H1 (cell line): ENCODE results near the gene GPC6. TPM values are rescaled to one million over a fixed set of nuclear protein-coding genes. Genes with fewer than 3 reads are reported as not detected.

Experiments
- CTCF ChIA-PET: fragments of 300-600 bp; sonication (Branson Sonifier 250); formaldehyde crosslinking; loops from one replicate; lab custom pipeline; 2021; ENCODE audit not compliant: partially characterized antibody; lab: Charles Lee
- POLR2A ChIA-PET: fragments of 300-600 bp; sonication (Branson Sonifier 250); formaldehyde crosslinking; loops from one replicate; lab custom pipeline; 2021; ENCODE audit warnings: inconsistent platforms; ENCODE audit not compliant: partially characterized antibody; lab: Charles Lee
- DNase-seq, 2 experiments: peaks; one replicate each; pipeline versions ENCODE4 v3.0.0 to v3.0.0-alpha.2; 2010 to 2022; ENCODE audit warnings: low spot score in 2 of 2, low read depth in 1 of 2, mixed read lengths in 1 of 2
- FAIRE-seq: peaks from 2 replicates; lab custom pipeline; 2011; peaks lifted over from hg19 to GRCh38; lab: Jason Lieb, UNC
- H2AFZ ChIP-seq: 2 replicates; pipeline ENCODE4 v1.8.1; 2012; ENCODE audit warnings: low read length, inconsistent platforms
- H2AK5ac ChIP-seq: 2 replicates; pipeline ENCODE4 v1.6.1; 2013; ENCODE audit warnings: low read depth, low read length
- H2BK120ac ChIP-seq: replicated peaks from 2 replicates; pipeline ENCODE3; 2013; ENCODE audit warnings: low read depth, low read length, inconsistent platforms
- H2BK12ac ChIP-seq: 2 replicates; pipeline ENCODE4 v1.6.1; 2013; ENCODE audit warnings: low read depth, low read length
- H2BK15ac ChIP-seq: 2 replicates; pipeline ENCODE4 v1.6.1; 2013; ENCODE audit warnings: low read length
- H2BK20ac ChIP-seq: 2 replicates; pipeline ENCODE4 v1.6.1; 2013; ENCODE audit warnings: low read length
- H2BK5ac ChIP-seq: 2 replicates; pipeline ENCODE4 v1.6.1; 2013; ENCODE audit warnings: low read depth, low read length
- H3K14ac ChIP-seq: 2 replicates; pipeline ENCODE4 v1.6.1; 2013; ENCODE audit warnings: inconsistent platforms; ENCODE audit not compliant: insufficient read length
- H3K18ac ChIP-seq: 2 replicates; pipeline ENCODE4 v1.6.1; 2013; ENCODE audit warnings: low read length; ENCODE audit errors: extremely low read depth
- H3K23ac ChIP-seq: 2 replicates; pipeline ENCODE4 v1.6.1; 2013; ENCODE audit warnings: inconsistent platforms; ENCODE audit not compliant: insufficient read length
- H3K23me2 ChIP-seq: 2 replicates; pipeline ENCODE4 v1.6.1; 2013; ENCODE audit warnings: low read depth, low read length
- H3K27ac ChIP-seq: 2 replicates; pipeline ENCODE4 v1.6.1; 2011; ENCODE audit warnings: low read depth, low read length, inconsistent platforms
- H3K27me3 ChIP-seq, 4 experiments: replicated peaks in 1 of 4; 1 replicate in 1 of 4; 2 replicates in 3 of 4; pipeline versions ENCODE4 v1.6.1 to v1.8.1; 2011 to 2013; ENCODE audit warnings: low read length in 3 of 4, mild to moderate bottlenecking in 3 of 4, inconsistent platforms in 2 of 4, mixed read lengths in 2 of 4, moderate library complexity in 1 of 4; ENCODE audit not compliant: control insufficient read depth in 3 of 4, insufficient read depth in 3 of 4; ENCODE audit errors: extremely low read depth in 1 of 4
- H3K36me3 ChIP-seq, 4 experiments: 2 replicates each; pipeline versions ENCODE4 v1.6.1 to v1.8.1; 2011 to 2013; ENCODE audit warnings: mild to moderate bottlenecking in 4 of 4, low read length in 3 of 4, moderate library complexity in 2 of 4, control low read depth in 1 of 4, inconsistent platforms in 1 of 4; ENCODE audit not compliant: insufficient read depth in 4 of 4, control insufficient read depth in 2 of 4
- H3K4ac ChIP-seq: replicated peaks from 2 replicates; pipeline ENCODE3; 2013; ENCODE audit warnings: low read length, low read depth, mixed read lengths, inconsistent platforms; ENCODE audit not compliant: insufficient read length
- H3K4me1 ChIP-seq, 4 experiments: replicated peaks in 1 of 4; 1 replicate in 1 of 4; 2 replicates in 3 of 4; pipeline versions ENCODE4 v1.6.1 to v1.8.1; 2011 to 2013; ENCODE audit warnings: low read length in 3 of 4, inconsistent platforms in 2 of 4, mixed read lengths in 1 of 4; ENCODE audit not compliant: insufficient read depth in 4 of 4, control insufficient read depth in 3 of 4
- H3K4me2 ChIP-seq, 2 experiments: 2 replicates each; pipeline versions ENCODE4 v1.6.1 to v1.8.1; 2011 to 2013; ENCODE audit warnings: low read depth in 2 of 2, low read length in 2 of 2, control low read depth in 1 of 2, inconsistent platforms in 1 of 2, mild to moderate bottlenecking in 1 of 2; ENCODE audit not compliant: insufficient read depth in 1 of 2
- H3K4me3 ChIP-seq, 4 experiments: fragments of 200-600, 300-600 bp in 1 of 4; sonication (generic), shearing (Covaris generic), sonication (Bioruptor Twin) in 1 of 4; 2 replicates each; pipeline versions ENCODE4 v1.5.1 to v1.8.1; 2011 to 2016; ENCODE audit warnings: low read length in 4 of 4, low read depth in 3 of 4, control low read depth in 2 of 4, inconsistent platforms in 2 of 4, mild to moderate bottlenecking in 2 of 4, mixed read lengths in 1 of 4, moderate library complexity in 1 of 4; ENCODE audit not compliant: insufficient read depth in 2 of 4; ENCODE audit errors: extremely low read depth in 1 of 4
- H3K56ac ChIP-seq: replicated peaks from 2 replicates; pipeline ENCODE3; 2013; ENCODE audit warnings: low read depth, mild to moderate bottlenecking, mixed read lengths, low read length, inconsistent platforms; ENCODE audit not compliant: insufficient read length
- H3K79me1 ChIP-seq: 2 replicates; pipeline ENCODE4 v1.6.1; 2013; ENCODE audit warnings: low read depth, low read length, control low read depth
- H3K79me2 ChIP-seq, 2 experiments: 2 replicates each; pipeline versions ENCODE4 v1.6.1 to v1.8.1; 2012 to 2013; ENCODE audit warnings: low read length in 2 of 2, mild to moderate bottlenecking in 2 of 2, inconsistent platforms in 1 of 2; ENCODE audit not compliant: insufficient read depth in 2 of 2, control insufficient read depth in 1 of 2
- H3K9ac ChIP-seq, 4 experiments: replicated peaks in 1 of 4; 1 replicate in 1 of 4; 2 replicates in 3 of 4; pipeline versions ENCODE4 v1.6.1 to v1.8.1; 2011 to 2013; ENCODE audit warnings: low read depth in 3 of 4, low read length in 3 of 4, control low read depth in 2 of 4, mild to moderate bottlenecking in 2 of 4, moderate library complexity in 2 of 4, inconsistent platforms in 1 of 4; ENCODE audit errors: extremely low read depth in 1 of 4
- H3K9me3 ChIP-seq, 2 experiments: 2 replicates each; pipeline versions ENCODE4 v1.6.1 to v1.8.1; 2012 to 2013; ENCODE audit warnings: mild to moderate bottlenecking in 2 of 2, moderate library complexity in 2 of 2, control low read depth in 1 of 2, inconsistent platforms in 1 of 2, low read depth in 1 of 2, low read length in 1 of 2, mixed read lengths in 1 of 2; ENCODE audit not compliant: insufficient read depth in 2 of 2
- H4K20me1 ChIP-seq, 2 experiments: replicated peaks in 1 of 2; 2 replicates each; pipeline versions ENCODE3 to v1.8.1; 2011 to 2013; ENCODE audit warnings: inconsistent platforms in 2 of 2, low read length in 2 of 2, mild to moderate bottlenecking in 1 of 2; ENCODE audit not compliant: insufficient read depth in 2 of 2, control insufficient read depth in 1 of 2
- H4K5ac ChIP-seq: 2 replicates; pipeline ENCODE4 v1.6.1; 2013; ENCODE audit warnings: low read length, low read depth, mixed read lengths, inconsistent platforms; ENCODE audit not compliant: insufficient read length
- H4K8ac ChIP-seq: 2 replicates; pipeline ENCODE4 v1.8.0; 2013; ENCODE audit warnings: mild to moderate bottlenecking, moderate library complexity, low read length, inconsistent platforms; ENCODE audit not compliant: insufficient read depth; ENCODE audit errors: extremely low read depth
- H4K91ac ChIP-seq: replicated peaks from 2 replicates; pipeline ENCODE3; 2013; ENCODE audit warnings: low read length, mixed read lengths, inconsistent platforms; ENCODE audit not compliant: insufficient read length
- ATF2 ChIP-seq: IDR thresholded peaks from 2 replicates; pipeline ENCODE4 v1.6.1; 2012; ENCODE audit warnings: low read length, inconsistent platforms
- BACH1 ChIP-seq: IDR thresholded peaks from 2 replicates; pipeline ENCODE4 v1.6.1; 2012; ENCODE audit warnings: low read length, improper control_type of control experiment
- BCL11A ChIP-seq, 2 experiments: IDR thresholded peaks; one replicate each; pipeline ENCODE4 v1.6.1; 2011; ENCODE audit warnings: low read depth in 2 of 2, low read length in 2 of 2, mild to moderate bottlenecking in 2 of 2
- CTBP2 ChIP-seq: IDR thresholded peaks from 2 replicates; pipeline ENCODE4 v1.7.0; 2011; ENCODE audit warnings: borderline replicate concordance, mild to moderate bottlenecking, moderate library complexity, mixed read lengths, low read length; ENCODE audit not compliant: insufficient read depth, insufficient read length
- EP300 ChIP-seq, 2 experiments: IDR thresholded peaks; 1 replicate in 1 of 2; 2 replicates in 1 of 2; pipeline ENCODE4 v1.6.1; 2011 to 2012; ENCODE audit warnings: low read depth in 2 of 2, low read length in 2 of 2, mild to moderate bottlenecking in 2 of 2, borderline replicate concordance in 1 of 2, inconsistent platforms in 1 of 2, moderate library complexity in 1 of 2
- GABPA ChIP-seq: IDR thresholded peaks from 2 replicates; pipeline ENCODE4 v1.6.1; 2011; ENCODE audit warnings: mild to moderate bottlenecking, low read length, moderate library complexity, borderline replicate concordance; ENCODE audit not compliant: insufficient read depth
- HDAC2 ChIP-seq, 2 experiments: fragments of 300-600 bp in 1 of 2; sonication (generic) in 1 of 2; IDR thresholded peaks; 2 replicates each; pipeline ENCODE4 v1.6.1; 2011 to 2012; ENCODE audit warnings: low read depth in 2 of 2, low read length in 2 of 2, mild to moderate bottlenecking in 2 of 2, moderate library complexity in 2 of 2, borderline replicate concordance in 1 of 2, inconsistent platforms in 1 of 2
- POU5F1 ChIP-seq: IDR thresholded peaks from 2 replicates; pipeline ENCODE4 v1.6.1; 2011; ENCODE audit warnings: low read depth, mild to moderate bottlenecking, low read length, moderate library complexity
- RBBP5 ChIP-seq: IDR thresholded peaks from 2 replicates; pipeline ENCODE4 v1.7.1; 2012; ENCODE audit warnings: low read depth, mild to moderate bottlenecking, inconsistent platforms, low read length, moderate library complexity, borderline replicate concordance
- SIX5 ChIP-seq: IDR thresholded peaks from 2 replicates; pipeline ENCODE4 v1.6.1; 2011; ENCODE audit warnings: mild to moderate bottlenecking, low read depth, low read length
- SP4 ChIP-seq: IDR thresholded peaks from 2 replicates; pipeline ENCODE4 v1.6.1; 2012; ENCODE audit warnings: low read length, inconsistent platforms
- WGBS, 2 experiments: shearing (Covaris generic) in 1 of 2; methylation state at CpG; one replicate each; pipeline versions ENCODE4 v1.1.6 to v1.1.7; 2013 to 2015; ENCODE audit warnings: low lambda C conversion rate in 2 of 2, mixed read lengths in 2 of 2, inconsistent platforms in 1 of 2, low coverage in 1 of 2, missing lambda C conversion rate in 1 of 2; ENCODE audit not compliant: insufficient replicate concordance in 2 of 2, insufficient coverage in 1 of 2, insufficient read length in 1 of 2; ENCODE audit errors: extremely low coverage in 1 of 2, missing lambda C conversion rate in 1 of 2; 5-methylcytosine and 5-hydroxymethylcytosine counted together
- polyA plus RNA-seq, 7 experiments: library from polyadenylated mRNA; depleted of rRNA in 3 of 7; stranded (reverse) in 5 of 7; unstranded in 2 of 7; fragments of >200 nt in 5 of 7; fragments of 200-250 nt in 2 of 7; gene quantifications; 1 replicate in 5 of 7; 2 replicates in 1 of 7; 4 replicates in 1 of 7; pipeline versions ENCODE4 v1.2.1 to v1.2.3, GENCODE V29; 2011 to 2013; ENCODE audit warnings: missing spikeins in 2 of 7, mixed read lengths in 2 of 7
- total RNA-seq: library from RNA; stranded (reverse); fragmentation: NEBNext Ultra II Directional; extraction: Animal tissue kit (Norgen Biotek cat#: 25700); gene quantifications from 2 replicates; pipeline ENCODE4 v1.2.1, GENCODE V29; 2021

GPC6 gene
- total and polyA plus RNA-seq, 2 of the 8 experiments (the other 6 are each of a cell fraction or from before 2014, with no cell fraction given), result 5.4 to 12.0 TPM

- no peak overlapping the region for H2AK5ac ChIP-seq
- no peak overlapping the region for H3K18ac ChIP-seq
- H3K23me2 ChIP-seq, result no peaks in the 10 kb centered on the region
- H3K9me3 ChIP-seq, result no peaks in the 10 kb centered on the region
- no peaks in the 10 kb centered on the region; a peak in 1 of 7 replicates for H3K4me1 ChIP-seq
- no peak overlapping the region for H2BK12ac ChIP-seq
- H3K27me3 ChIP-seq, result peaks cover 0 to 1% (median 0%) of the 10 kb centered on the region in 4 experiments; a peak in 1 of 7 replicates
- no peak overlapping the region for H3K4me3 ChIP-seq
- no peak overlapping the region for H2BK5ac ChIP-seq
- H4K91ac ChIP-seq, result no peak overlapping the region
- POLR2A ChIA-PET, result no interaction called here
- H4K5ac ChIP-seq, result no peak overlapping the region
- H4K20me1 ChIP-seq, result no peaks in the 10 kb centered on the region
- no peak overlapping the region for H3K4ac ChIP-seq
- H2BK20ac ChIP-seq, result no peak overlapping the region
- no peaks in the 10 kb centered on the region for H3K36me3 ChIP-seq
- H3K56ac ChIP-seq, result no peak overlapping the region
- no peak overlapping the region for H3K27ac ChIP-seq
- no peak overlapping the region for H3K14ac ChIP-seq
- DNase-seq, result no peak
- H3K4me2 ChIP-seq, result no peak overlapping the region
- no peak overlapping the region for H2BK15ac ChIP-seq
- no peak overlapping the region for H2BK120ac ChIP-seq
- no peak for FAIRE-seq
- no peak overlapping the region for H3K23ac ChIP-seq
- WGBS, 2 experiments, result 91% methylated on average over 1 of the region's 1 CpG; no CpG with 5 or more reads in 1 of the 2 experiments
- CTCF ChIA-PET, result interaction anchor here (1.1 to 2.3 kb wide), 3 partner anchors 9 to 1063 kb away, joined by 3 to 6 read pairs (median 5); no protein-coding TSS in a partner anchor
- H4K8ac ChIP-seq, result no peak overlapping the region
- no peaks in the 10 kb centered on the region for H3K79me1 ChIP-seq
- H3K9ac ChIP-seq, result no peak overlapping the region
- H3K79me2 ChIP-seq, result no peaks in the 10 kb centered on the region
- H2AFZ ChIP-seq, result no peak overlapping the region
- TF ChIP-seq ATF2 (no peak), EP300 (IDR thresholded peaks at IDR 0.05; ENCODE audit: borderline replicate concordance in 1 of 2, low read depth in 2 of 2, low read length in 2 of 2) (no peak), CTBP2 (no peak), HDAC2 (IDR thresholded peaks at IDR 0.05; ENCODE audit: borderline replicate concordance in 1 of 2, low read depth in 2 of 2, low read length in 2 of 2) (no peak), BACH1 (no peak), BCL11A (IDR thresholded peaks at IDR 0.05; ENCODE audit: low read depth in 2 of 2, low read length in 2 of 2) (no peak), SP4 (no peak), SIX5 (no peak), POU5F1 (no peak), GABPA (no peak), RBBP5 (no peak)
Observed at GRCh38 chr13:94181461-94182107, 955.0 kb downstream of the GPC6 start.
